ENCODE data around the gene FEM1A.

DNA sequence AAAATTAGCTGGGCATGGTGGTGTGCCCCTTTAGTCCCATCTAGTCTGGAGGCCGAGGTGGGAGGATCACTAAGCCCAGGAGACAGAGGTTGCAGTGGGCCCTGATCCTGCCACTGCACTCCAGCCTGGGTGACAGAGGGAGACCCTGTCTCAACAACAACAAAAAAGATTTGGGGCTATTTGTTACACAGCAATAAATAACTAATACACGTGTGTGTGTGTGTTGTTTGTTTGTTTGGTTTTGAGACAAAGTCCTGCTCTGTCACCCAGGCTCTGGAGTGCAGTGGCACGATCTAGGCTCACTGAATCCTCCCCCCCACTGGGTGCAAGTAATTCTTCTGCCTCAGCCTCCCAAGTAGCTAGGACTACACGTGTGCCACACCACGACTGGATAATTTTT lies 32.9 kb upstream of the FEM1A start:
- no peak for TF ChIP-seq EZH2phosphoT487 (IDR thresholded peaks at IDR 0.05; ENCODE audit: borderline replicate concordance, low read length)
- TF ChIP-seq, protein P1, sequence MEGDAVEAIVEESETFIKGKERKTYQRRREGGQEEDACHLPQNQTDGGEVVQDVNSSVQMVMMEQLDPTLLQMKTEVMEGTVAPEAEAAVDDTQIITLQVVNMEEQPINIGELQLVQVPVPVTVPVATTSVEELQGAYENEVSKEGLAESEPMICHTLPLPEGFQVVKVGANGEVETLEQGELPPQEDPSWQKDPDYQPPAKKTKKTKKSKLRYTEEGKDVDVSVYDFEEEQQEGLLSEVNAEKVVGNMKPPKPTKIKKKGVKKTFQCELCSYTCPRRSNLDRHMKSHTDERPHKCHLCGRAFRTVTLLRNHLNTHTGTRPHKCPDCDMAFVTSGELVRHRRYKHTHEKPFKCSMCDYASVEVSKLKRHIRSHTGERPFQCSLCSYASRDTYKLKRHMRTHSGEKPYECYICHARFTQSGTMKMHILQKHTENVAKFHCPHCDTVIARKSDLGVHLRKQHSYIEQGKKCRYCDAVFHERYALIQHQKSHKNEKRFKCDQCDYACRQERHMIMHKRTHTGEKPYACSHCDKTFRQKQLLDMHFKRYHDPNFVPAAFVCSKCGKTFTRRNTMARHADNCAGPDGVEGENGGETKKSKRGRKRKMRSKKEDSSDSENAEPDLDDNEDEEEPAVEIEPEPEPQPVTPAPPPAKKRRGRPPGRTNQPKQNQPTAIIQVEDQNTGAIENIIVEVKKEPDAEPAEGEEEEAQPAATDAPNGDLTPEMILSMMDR (IDR thresholded peaks at IDR 0.05; ENCODE audit: low read depth, low read length, poor library complexity, severe bottlenecking): no peak
